NCI-H1930 (cell line): Measurements from ENCODE around the gene FAS.

Source experiments
- DNase-seq, 2 experiments: peaks; one replicate each; lab custom pipeline; 2025; lab: John Stamatoyannopoulos, UW

FAS gene

GRCh38 chr10:88990384-88991160, at the start of gene FAS:
TSS of gene FAS (plus strand) at chr10:88990798. CDS start at chr10:88990877, 79 bp downstream.
- no peak for DNase-seq

DNA sequence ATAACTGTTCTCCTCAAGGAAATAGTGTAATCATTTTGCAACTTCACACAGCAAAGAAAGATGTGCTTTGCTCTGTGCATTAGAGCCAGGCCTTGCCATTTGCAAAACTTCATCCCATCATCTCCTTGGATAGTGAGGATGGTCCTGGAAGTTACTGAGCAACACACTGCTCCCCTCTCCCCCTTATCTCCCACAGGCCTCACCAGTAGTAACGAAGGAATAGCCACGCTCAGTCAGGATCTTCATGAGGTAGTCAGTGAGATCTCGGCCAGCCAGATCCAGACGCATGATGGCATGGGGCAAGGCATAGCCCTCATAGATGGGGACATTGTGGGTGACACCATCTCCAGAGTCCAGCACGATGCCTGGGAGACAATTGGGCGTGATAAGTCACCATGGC, 49.6 kb upstream of the FAS start:
- DNase-seq = no peak

DNA sequence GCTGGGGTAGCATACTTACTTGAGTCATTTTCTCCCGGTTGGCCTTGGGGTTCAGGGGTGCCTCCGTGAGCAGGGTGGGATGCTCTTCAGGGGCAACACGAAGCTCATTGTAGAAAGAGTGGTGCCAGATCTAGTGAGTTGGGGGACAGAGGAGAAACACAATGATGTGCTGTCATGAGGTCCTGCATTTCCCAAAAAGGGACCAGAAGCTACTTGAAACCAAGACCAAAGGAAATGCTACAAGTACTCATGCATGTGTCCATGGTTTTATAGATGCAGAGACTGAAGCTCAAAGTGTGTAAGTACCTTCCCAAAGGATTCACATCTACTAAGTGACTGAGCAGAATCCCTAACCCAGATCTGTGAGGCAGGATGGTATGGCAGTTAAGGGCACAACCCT, 46.8 kb upstream of the FAS start:
- no peak for DNase-seq

DNA sequence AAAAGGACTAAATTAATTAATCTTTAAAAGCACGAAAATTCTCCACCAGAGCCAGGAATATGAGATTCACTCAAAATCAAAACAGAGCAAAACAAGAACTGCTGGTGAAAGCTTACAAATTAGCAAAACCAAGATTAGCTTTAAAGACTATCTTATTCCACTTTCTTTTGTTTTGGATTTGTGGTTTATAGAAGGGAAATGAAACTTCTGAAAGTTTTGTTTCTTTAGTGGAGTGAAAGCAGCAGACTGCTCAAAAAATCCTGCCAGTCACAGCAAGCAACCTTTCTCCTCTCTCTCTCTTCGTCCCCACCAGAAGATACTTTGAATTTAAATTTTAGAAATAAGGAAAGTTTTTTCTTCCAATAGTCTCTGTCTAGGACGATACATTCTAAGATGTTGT, 45.8 kb upstream of the FAS start:
- DNase-seq = no peak

DNA sequence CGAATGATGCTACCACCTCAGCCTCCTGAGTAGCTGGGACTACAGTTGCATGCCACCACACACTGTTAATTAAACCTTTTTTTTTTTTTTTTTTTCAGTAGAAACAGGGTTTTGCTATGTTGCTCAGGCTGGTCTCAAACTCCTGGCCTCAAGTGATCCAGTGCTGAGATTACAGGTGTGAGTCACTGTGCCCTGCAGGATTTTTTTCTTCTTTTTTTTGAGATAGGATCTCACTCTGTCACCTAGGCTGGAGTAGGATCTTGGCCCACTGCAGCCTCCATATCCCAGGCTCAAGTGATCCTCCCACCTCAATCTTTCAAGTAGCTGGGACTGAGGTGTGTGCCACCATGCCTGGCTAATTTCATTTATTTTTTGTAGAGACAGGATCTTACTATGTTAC, 44.4 kb upstream of the FAS start:
- DNase-seq = no peak

DNA sequence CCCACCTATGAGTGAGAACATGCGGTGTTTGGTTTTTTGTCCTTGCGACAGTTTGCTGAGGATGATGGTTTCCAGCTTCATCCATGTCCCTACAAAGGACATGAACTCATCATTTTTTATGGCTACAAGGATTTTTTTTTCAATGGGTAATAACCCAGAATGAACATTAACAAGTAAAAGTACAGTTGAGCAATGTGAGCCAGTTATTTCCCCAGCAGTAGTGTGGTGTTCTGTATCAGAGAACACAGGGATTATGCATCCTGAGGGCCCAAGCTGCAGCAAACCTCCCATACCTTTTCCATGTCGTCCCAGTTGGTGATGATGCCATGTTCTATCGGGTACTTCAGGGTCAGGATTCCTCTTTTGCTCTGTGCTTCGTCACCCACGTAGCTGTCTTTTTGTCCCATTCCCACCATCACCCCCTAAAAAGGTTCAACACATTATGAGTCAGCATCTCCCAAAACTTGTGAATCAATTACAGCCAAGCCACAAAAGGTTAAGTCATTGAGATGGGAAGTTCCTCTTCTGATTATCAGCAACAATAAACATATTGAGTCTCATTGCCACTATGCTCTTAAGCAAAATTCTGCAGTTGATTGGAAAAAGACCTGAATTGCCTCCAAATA, 43.5 kb upstream of the FAS start:
- DNase-seq = no peak

DNA sequence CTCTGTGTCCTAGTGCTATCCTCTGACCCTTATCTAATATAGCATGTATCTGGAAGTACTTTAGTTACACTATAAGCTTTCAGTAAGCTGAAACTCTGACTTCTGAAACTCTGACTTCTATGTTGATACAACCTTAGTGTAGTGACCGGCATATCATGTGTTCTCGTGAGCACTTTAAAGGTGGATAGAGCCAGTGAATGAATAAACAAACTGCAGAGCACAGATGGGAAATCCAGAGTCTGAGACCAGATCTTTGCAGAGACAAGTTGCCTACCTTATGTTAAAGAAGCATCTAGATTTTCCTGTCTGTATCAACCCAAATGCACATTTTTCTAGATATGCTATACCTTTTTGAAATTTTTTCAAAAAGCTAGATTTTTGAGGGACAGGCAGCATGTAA, 41.5 kb upstream of the FAS start:
- no peak for DNase-seq

- DNase-seq = no peak
Observed at GRCh38 chr10:88949912-88950837, 40.4 kb upstream of the FAS start.

- DNase-seq = no peak
Observed at GRCh38 chr10:88952647-88953111, 37.9 kb upstream of the FAS start, which contains the start of gene ACTA2. TSS of gene ACTA2 (minus strand) at chr10:88952773. CDS start at chr10:88948930, 3,843 bp downstream.

DNA sequence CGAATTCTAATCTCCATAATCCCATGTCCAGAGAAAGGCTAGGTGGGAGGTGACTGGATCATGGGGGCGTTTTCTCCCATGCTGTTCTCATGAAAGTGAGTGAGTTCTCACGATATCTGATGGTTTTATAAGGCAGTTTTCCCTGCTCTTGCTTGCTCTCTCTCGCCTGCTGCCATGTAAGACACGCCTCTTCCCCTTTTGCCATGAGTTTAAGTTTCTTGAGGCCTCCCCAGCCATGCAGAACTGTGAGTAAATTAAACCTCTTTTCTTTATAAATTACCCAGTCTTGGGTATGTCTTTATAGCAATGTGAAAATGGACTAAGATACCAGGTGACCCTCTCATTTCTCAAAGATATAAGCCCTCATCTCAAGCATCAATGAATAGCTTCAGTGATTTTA, 36.9 kb upstream of the FAS start:
- no peak for DNase-seq

GRCh38 chr10:88954458-88955083, 36.0 kb upstream of the FAS start:
- DNase-seq = no peak

GRCh38 chr10:88957381-88957780, 33.2 kb upstream of the FAS start:
- DNase-seq = no peak

DNA sequence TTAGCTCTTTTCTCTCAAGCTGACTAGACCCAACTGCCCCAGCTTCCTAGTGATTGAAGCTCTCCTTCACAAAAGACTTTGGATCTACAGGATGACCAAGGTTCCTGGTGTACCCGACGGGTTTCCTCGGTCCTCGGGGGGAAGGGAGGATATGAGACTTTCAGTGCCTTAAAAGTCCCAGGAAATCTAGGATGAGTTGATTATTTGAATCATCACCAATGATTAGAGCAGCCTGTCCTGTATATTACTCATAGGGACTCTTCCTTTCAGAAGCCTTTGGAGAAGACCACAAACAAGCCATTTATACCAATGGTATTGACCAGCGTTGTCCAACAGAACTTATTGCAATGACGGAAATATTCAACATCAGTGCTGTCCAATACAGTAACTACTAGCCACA, 31.9 kb upstream of the FAS start:
- DNase-seq = no peak

DNA sequence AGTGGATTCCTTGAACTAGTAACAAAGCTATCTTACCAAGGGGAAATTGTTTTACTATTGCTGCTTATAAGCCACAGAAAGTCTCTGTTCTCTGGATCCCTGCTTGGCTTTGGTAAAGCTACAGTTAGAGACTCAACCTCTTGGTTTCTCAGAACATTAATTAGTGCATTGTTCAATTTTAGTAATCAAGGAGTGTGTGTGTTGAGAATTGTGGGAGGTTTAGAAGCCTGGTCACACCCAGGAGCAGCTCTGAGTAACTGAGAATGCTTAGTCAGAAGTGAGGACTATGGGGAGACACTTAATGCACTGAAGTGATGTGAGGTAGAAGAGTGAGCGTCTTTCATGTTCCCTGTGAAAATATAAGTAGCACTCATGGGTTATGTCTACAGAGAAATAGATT, 29.8 kb upstream of the FAS start:
- no peak for DNase-seq

DNA sequence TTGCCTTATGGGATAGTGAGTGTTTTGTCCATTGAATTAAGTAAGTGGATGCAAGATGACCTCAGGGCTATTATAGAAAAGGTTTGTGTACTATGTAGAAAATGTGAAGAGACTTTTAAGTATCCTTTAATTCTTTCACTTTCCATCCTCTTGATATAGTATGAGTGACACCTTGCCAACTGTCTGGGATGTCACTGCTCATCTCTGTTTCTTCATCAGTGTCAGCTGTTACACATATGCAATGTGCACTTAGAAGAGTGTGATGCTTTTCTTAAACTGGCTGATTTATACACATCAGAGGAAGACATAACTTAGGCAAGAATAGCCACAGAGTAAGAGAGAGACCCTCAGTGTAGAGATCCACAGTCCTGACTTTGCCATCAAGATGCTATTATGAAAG, 29.3 kb upstream of the FAS start:
- no peak for DNase-seq

GRCh38 chr10:88962336-88962735, 28.3 kb upstream of the FAS start:
- DNase-seq = no peak

- no peak for DNase-seq
Observed at GRCh38 chr10:88963318-88963717, 27.3 kb upstream of the FAS start.

DNA sequence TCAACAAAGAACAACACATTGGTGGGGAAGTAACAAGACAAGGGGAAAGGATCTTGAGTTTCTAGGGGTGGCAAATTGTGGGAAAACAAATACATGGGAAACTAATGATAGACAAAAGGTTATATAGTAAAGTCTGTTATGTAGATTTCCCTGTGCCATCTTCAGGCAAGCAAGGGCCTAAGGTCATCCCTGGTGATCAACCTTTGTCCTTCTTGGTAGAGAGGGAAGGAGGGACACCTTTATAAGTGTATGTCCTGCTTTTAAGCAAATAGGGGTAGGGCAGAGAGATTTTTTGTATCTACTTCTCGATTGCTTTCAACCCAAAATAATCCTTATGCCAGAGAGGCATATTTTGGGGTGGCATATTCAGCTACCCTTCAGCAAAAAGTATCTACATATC, 26.2 kb upstream of the FAS start:
- DNase-seq = no peak

GRCh38 chr10:88964869-88965415, 25.7 kb upstream of the FAS start:
- no peak for DNase-seq

- no peak for DNase-seq
Observed at GRCh38 chr10:88966797-88967196, 23.8 kb upstream of the FAS start.

- no peak for DNase-seq
Observed at GRCh38 chr10:88968391-88968790, 22.2 kb upstream of the FAS start.
